WTC11 (cell line): ENCODE data around the gene FHOD3. TPM values are rescaled to one million over a fixed set of nuclear protein-coding genes. Genes with fewer than 3 reads are reported as not detected.

Experiments
- ATAC-seq: fragments of 200-7000 bp; cut with Tn5 transposase; 2 replicates; pipeline ENCODE4 v1.10.0; 2021; ENCODE audit warnings: mild to moderate bottlenecking, moderate library complexity
- CTCF ChIA-PET: fragments of 300-600 bp; sonication (Branson Sonifier 250); formaldehyde crosslinking; loops from one replicate; lab custom pipeline; 2021; ENCODE audit warnings: antibody characterized with exemption; lab: Charles Lee
- POLR2A ChIA-PET: fragments of 350-600 bp; sonication (Branson Sonifier 250); formaldehyde crosslinking; loops from one replicate; lab custom pipeline; 2021; ENCODE audit warnings: antibody characterized with exemption; lab: Charles Lee
- DNase-seq: peaks from one replicate; pipeline ENCODE4 v3.0.0; 2021; ENCODE audit warnings: low spot score
- H3K27ac Mint-ChIP-seq: 2 replicates; pipeline ENCODE4 v1.8.0; 2021; ENCODE audit warnings: mixed read lengths
- H3K27me3 Mint-ChIP-seq: 2 replicates; pipeline ENCODE4 v1.8.0; 2021; ENCODE audit warnings: low read depth, mild to moderate bottlenecking, moderate library complexity, mixed read lengths
- H3K36me3 Mint-ChIP-seq: 2 replicates; pipeline ENCODE4 v1.8.0; 2021; ENCODE audit warnings: mixed read lengths
- H3K4me1 Mint-ChIP-seq: 2 replicates; pipeline ENCODE4 v1.8.0; 2022; ENCODE audit warnings: mixed read lengths
- H3K4me3 Mint-ChIP-seq: 2 replicates; pipeline ENCODE4 v1.8.0; 2021; ENCODE audit warnings: mild to moderate bottlenecking, moderate library complexity, mixed read lengths
- H3K9me3 Mint-ChIP-seq: 2 replicates; pipeline ENCODE4 v1.8.0; 2021; ENCODE audit warnings: mixed read lengths
- ATF2 ChIP-seq: sonication (generic); formaldehyde crosslinking; IDR thresholded peaks from 2 replicates; pipeline ENCODE4 v1.8.1; 2022; ENCODE audit warnings: low read depth, missing genetic modification reagents, borderline replicate concordance
- ESRRA ChIP-seq: sonication (generic); formaldehyde crosslinking; IDR thresholded peaks from 2 replicates; pipeline ENCODE4 v1.8.1; 2022; ENCODE audit warnings: mild to moderate bottlenecking, missing genetic modification reagents, borderline replicate concordance
- ETV6 ChIP-seq: sonication (generic); formaldehyde crosslinking; IDR thresholded peaks from 2 replicates; pipeline ENCODE4 v1.8.1; 2022; ENCODE audit warnings: mild to moderate bottlenecking, missing genetic modification reagents
- GABPB1 ChIP-seq: sonication (generic); formaldehyde crosslinking; IDR thresholded peaks from 2 replicates; pipeline ENCODE4 v1.8.1; 2023; ENCODE audit warnings: mild to moderate bottlenecking, missing genetic modification reagents
- GRHL2 ChIP-seq: fragments of 250-450 bp; sonication (Bioruptor Pico); IDR thresholded peaks from 2 replicates; pipeline ENCODE4 v1.8.0; 2022; ENCODE audit warnings: mild to moderate bottlenecking, moderate library complexity; ENCODE audit not compliant: insufficient replicate concordance, severe bottlenecking
- IRF1 ChIP-seq: sonication (generic); formaldehyde crosslinking; IDR thresholded peaks from 2 replicates; pipeline ENCODE4 v1.8.0; 2023; ENCODE audit warnings: missing genetic modification reagents
- OVOL2 ChIP-seq: fragments of 250-450 bp; sonication (Bioruptor Pico); IDR thresholded peaks from 2 replicates; pipeline ENCODE4 v1.9.0; 2021; ENCODE audit warnings: mild to moderate bottlenecking, borderline replicate concordance
- RELA ChIP-seq: sonication (generic); formaldehyde crosslinking; IDR thresholded peaks from 2 replicates; pipeline ENCODE4 v1.8.1; 2022; ENCODE audit warnings: missing genetic modification reagents, mild to moderate bottlenecking, borderline replicate concordance
- TEAD4 ChIP-seq: sonication (generic); formaldehyde crosslinking; IDR thresholded peaks from 2 replicates; pipeline ENCODE4 v1.8.0; 2022; ENCODE audit warnings: mild to moderate bottlenecking, missing genetic modification reagents
- ZNF232 ChIP-seq: sonication (generic); formaldehyde crosslinking; IDR thresholded peaks from 2 replicates; pipeline ENCODE4 v1.8.0; 2022; ENCODE audit warnings: mild to moderate bottlenecking, missing genetic modification reagents
- ZNF423 ChIP-seq: fragments of 250-450 bp; sonication (Bioruptor Pico); IDR thresholded peaks from 2 replicates; pipeline ENCODE4 v2.1.2; 2022; ENCODE audit warnings: mild to moderate bottlenecking, moderate library complexity
- ZNF425 ChIP-seq: fragments of 250-450 bp; sonication (Bioruptor Pico); conservative IDR thresholded peaks from 2 replicates; pipeline ENCODE4 v1.9.0; 2021; ENCODE audit warnings: mild to moderate bottlenecking
- ZNF671 ChIP-seq: fragments of 250-450 bp; sonication (Bioruptor Pico); IDR thresholded peaks from 2 replicates; pipeline ENCODE4 v1.8.0; 2021; ENCODE audit warnings: mild to moderate bottlenecking
- total RNA-seq: library from RNA; stranded (reverse); gene quantifications from 3 replicates; pipeline ENCODE4 v1.2.3, GENCODE V29; 2021
- TF ChIP-seq, protein P1 (sequence below): fragments of 250-450 bp; sonication (Bioruptor Pico); IDR thresholded peaks from 2 replicates; pipeline ENCODE4 v1.9.0; 2021; ENCODE audit warnings: mild to moderate bottlenecking
- TF ChIP-seq, protein P2 (sequence below): sonication (generic); formaldehyde crosslinking; IDR thresholded peaks from 2 replicates; pipeline ENCODE4 v1.8.1; 2023; ENCODE audit warnings: mild to moderate bottlenecking, missing genetic modification reagents

Gene FHOD3
- total RNA-seq, 1 experiment from 2014 or later: 3.8 TPM

DNA sequence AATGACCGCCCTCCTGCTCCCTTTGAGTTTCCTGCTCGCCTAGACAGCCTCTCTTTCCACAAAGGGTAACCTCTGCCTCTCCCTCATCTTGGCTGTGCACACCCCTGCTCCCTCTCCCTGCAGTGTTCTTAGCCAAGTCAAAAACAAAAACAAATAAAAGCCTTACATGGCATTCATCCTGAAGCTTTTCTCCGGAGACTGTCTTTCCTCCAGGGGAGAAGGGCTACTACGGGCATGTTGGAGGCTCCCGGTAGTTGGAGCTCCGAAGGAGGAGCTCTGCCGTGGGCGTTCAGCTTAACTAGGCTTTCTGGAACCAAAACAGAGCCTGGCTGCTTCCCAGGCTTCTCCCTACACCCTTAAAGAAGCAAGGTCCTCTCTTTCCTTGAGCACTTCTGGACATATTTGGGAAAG is 427.1 kb downstream of the FHOD3 start:
- H3K27ac Mint-ChIP-seq: no peak overlapping the region
- H3K27me3 Mint-ChIP-seq: no peaks in the 10 kb centered on the region; the same call in 1 of the 2 replicates
- CTCF ChIA-PET: interaction anchor here (0.7 to 2.0 kb wide), 3 partner anchors 10 to 37 kb away, joined by 3 to 10 read pairs (median 4); no protein-coding TSS in a partner anchor
- no peak for TF ChIP-seq RELA (CRISPR knock-in tag)
- TF ChIP-seq ESRRA: no peak
- TF ChIP-seq GABPB1 (CRISPR knock-in tag): no peak
- no peak for TF ChIP-seq ATF2
- no peak for TF ChIP-seq ZNF671
- TF ChIP-seq, protein P1, sequence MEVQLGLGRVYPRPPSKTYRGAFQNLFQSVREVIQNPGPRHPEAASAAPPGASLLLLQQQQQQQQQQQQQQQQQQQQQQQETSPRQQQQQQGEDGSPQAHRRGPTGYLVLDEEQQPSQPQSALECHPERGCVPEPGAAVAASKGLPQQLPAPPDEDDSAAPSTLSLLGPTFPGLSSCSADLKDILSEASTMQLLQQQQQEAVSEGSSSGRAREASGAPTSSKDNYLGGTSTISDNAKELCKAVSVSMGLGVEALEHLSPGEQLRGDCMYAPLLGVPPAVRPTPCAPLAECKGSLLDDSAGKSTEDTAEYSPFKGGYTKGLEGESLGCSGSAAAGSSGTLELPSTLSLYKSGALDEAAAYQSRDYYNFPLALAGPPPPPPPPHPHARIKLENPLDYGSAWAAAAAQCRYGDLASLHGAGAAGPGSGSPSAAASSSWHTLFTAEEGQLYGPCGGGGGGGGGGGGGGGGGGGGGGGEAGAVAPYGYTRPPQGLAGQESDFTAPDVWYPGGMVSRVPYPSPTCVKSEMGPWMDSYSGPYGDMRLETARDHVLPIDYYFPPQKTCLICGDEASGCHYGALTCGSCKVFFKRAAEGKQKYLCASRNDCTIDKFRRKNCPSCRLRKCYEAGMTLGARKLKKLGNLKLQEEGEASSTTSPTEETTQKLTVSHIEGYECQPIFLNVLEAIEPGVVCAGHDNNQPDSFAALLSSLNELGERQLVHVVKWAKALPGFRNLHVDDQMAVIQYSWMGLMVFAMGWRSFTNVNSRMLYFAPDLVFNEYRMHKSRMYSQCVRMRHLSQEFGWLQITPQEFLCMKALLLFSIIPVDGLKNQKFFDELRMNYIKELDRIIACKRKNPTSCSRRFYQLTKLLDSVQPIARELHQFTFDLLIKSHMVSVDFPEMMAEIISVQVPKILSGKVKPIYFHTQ (CRISPR knock-in tag): no peak
- TF ChIP-seq OVOL2: no peak
- no peak for TF ChIP-seq TEAD4
- no peak for TF ChIP-seq ZNF232 (CRISPR knock-in tag)
- TF ChIP-seq ZNF425: no peak
- H3K9me3 Mint-ChIP-seq: no peaks in the 10 kb centered on the region
- ATAC-seq (no peak), DNase-seq (no peak)
- POLR2A ChIA-PET: interaction anchor here (1.0 kb wide), 1 partner anchor 539 kb away, joined by 3 read pairs; no protein-coding TSS in a partner anchor
- H3K4me1 Mint-ChIP-seq: peaks cover 15% of the 10 kb centered on the region
- no peaks in the 10 kb centered on the region for H3K36me3 Mint-ChIP-seq
- no peak overlapping the region for H3K4me3 Mint-ChIP-seq

GRCh38 chr18:36728345-36728744 is 430.8 kb downstream of the FHOD3 start:
- no peak overlapping the region for H3K4me3 Mint-ChIP-seq
- H3K9me3 Mint-ChIP-seq: peaks cover 32% of the 10 kb centered on the region
- DNase-seq (no peak), ATAC-seq (no peak)
- CTCF ChIA-PET: no interaction called here
- no peak overlapping the region for H3K27ac Mint-ChIP-seq
- H3K4me1 Mint-ChIP-seq: peaks cover 10% of the 10 kb centered on the region
- H3K27me3 Mint-ChIP-seq: peaks cover 28% of the 10 kb centered on the region
- H3K36me3 Mint-ChIP-seq: peaks cover 29% of the 10 kb centered on the region
- POLR2A ChIA-PET: no interaction called here
- TF ChIP-seq GRHL2 (no peak), IRF1 (no peak), ZNF423 (CRISPR knock-in tag) (no peak)
- TF ChIP-seq, all 79 proteins: peak for 0

- H3K36me3 Mint-ChIP-seq: peaks cover 33% of the 10 kb centered on the region
- CTCF ChIA-PET: no interaction called here
- 0 out of 2 replicates have a peak, but pooled peaks cover 3% of the 10 kb centered on the region for H3K4me1 Mint-ChIP-seq
- peaks cover 28% of the 10 kb centered on the region for H3K27me3 Mint-ChIP-seq
- TF ChIP-seq GABPB1 (CRISPR knock-in tag) (no peak), IRF1 (no peak), ETV6 (CRISPR knock-in tag) (no peak)
- TF ChIP-seq, protein P2, sequence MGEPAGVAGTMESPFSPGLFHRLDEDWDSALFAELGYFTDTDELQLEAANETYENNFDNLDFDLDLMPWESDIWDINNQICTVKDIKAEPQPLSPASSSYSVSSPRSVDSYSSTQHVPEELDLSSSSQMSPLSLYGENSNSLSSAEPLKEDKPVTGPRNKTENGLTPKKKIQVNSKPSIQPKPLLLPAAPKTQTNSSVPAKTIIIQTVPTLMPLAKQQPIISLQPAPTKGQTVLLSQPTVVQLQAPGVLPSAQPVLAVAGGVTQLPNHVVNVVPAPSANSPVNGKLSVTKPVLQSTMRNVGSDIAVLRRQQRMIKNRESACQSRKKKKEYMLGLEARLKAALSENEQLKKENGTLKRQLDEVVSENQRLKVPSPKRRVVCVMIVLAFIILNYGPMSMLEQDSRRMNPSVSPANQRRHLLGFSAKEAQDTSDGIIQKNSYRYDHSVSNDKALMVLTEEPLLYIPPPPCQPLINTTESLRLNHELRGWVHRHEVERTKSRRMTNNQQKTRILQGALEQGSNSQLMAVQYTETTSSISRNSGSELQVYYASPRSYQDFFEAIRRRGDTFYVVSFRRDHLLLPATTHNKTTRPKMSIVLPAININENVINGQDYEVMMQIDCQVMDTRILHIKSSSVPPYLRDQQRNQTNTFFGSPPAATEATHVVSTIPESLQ (CRISPR knock-in tag): no peak
- H3K27ac Mint-ChIP-seq: no peak overlapping the region
- ATAC-seq (no peak), DNase-seq (no peak)
- no peak overlapping the region for H3K4me3 Mint-ChIP-seq
- POLR2A ChIA-PET: no interaction called here
- peaks cover 36% of the 10 kb centered on the region for H3K9me3 Mint-ChIP-seq
These were observed 431.7 kb downstream of the FHOD3 start for GRCh38 chr18:36729197-36729596.
